ENCODE data around the gene COX7A1. TPM values are rescaled to one million over a fixed set of nuclear protein-coding genes. Genes with fewer than 3 reads are reported as not detected.

COX7A1 gene
- not detected in 2 replicates for total RNA-seq (2013; cell fraction: nucleolus; rRNA removed)
- total RNA-seq (2014; rRNA removed) (not detected in 2 replicates), total RNA-seq (2014; rRNA removed; fragmentation: Illumina TruSeq; extraction: Trizol) (not detected in 2 replicates), total RNA-seq (2021) (not detected in 2 replicates), polyA plus RNA-seq (2011; rRNA removed) (not detected in 2 replicates), polyA plus RNA-seq (2014; fragmentation: Illumina TruSeq; extraction: Trizol) (not detected in 2 replicates), polyA plus RNA-seq (2014; fragmentation: Nextera tagmentation; extraction: Ambion mirVana) (not detected), polyA plus RNA-seq (2014; rRNA removed) (not detected in 2 replicates), polyA plus RNA-seq (2016; fragmentation: Nextera tagmentation; extraction: Ambion mirVana) (not detected), polyA minus RNA-seq (2011; rRNA and poly(A)+ RNA removed) (not detected in 2 replicates), Bru-seq, nascent RNA (not detected), BruChase-seq, experiment 1, labeled RNA remaining after a 6-hour chase (not detected), BruChase-seq, experiment 2, labeled RNA remaining after a 2-hour chase (not detected)
- not detected for polyA plus RNA-seq (2011; ENCODE audit: low read depth)
- polyA plus RNA-seq (2011; cell fraction: cytosol; rRNA removed), result not detected in 2 replicates
- not detected in 2 replicates for polyA plus RNA-seq (2011; cell fraction: nucleus; rRNA removed)
- polyA plus RNA-seq (2012), result not detected in 2 replicates
- polyA minus RNA-seq (2011; cell fraction: cytosol; rRNA and poly(A)+ RNA removed), result not detected in 2 replicates
- not detected in 2 replicates for polyA minus RNA-seq (2011; cell fraction: nucleus; rRNA and poly(A)+ RNA removed)
- long read RNA-seq, experiment 1, result 0 reads
- long read RNA-seq, experiment 2, result 0 reads

- POLR2A ChIA-PET, result interaction anchor here (0.6 kb wide), 1 partner anchor 638 kb away, joined by 3 read pairs; no protein-coding TSS in a partner anchor
- Histone ChIP-seq H3K27me3 (replicated peaks in 1 of 2; ENCODE audit: control insufficient read depth in 2 of 2, insufficient read depth in 2 of 2, low read length in 1 of 2) (no peaks in the 10 kb centered on the region), H3K4me1 (ENCODE audit: control insufficient read depth, insufficient read depth, low read length) (no peaks in the 10 kb centered on the region), H3K9ac (ENCODE audit: control insufficient read depth, insufficient read depth, low read length) (no peak within 1 kb of the TSS), H3K27ac (ENCODE audit: control insufficient read depth, insufficient read depth) (no peak within 1 kb of the TSS), H3K4me2 (ENCODE audit: control insufficient read depth, insufficient read depth) (no peak within 1 kb of the TSS), H3K9me3 (replicated peaks; ENCODE audit: control insufficient read depth, insufficient read depth, low read length) (no peaks in the 10 kb centered on the region), H2AFZ (ENCODE audit: control insufficient read depth, low read depth, low read length) (no peak within 1 kb of the TSS), H4K20me1 (ENCODE audit: control insufficient read depth, insufficient read depth) (no peaks in the 10 kb centered on the region), H3K4me3 (no peak within 1 kb of the TSS), H3K36me3 (ENCODE audit: control insufficient read depth in 2 of 2, insufficient read depth in 2 of 2, low read length in 1 of 2) (peaks cover 0 to 12% of the 10 kb centered on the region in 2 experiments; a peak in 3 of 4 replicates), H3K79me2 (ENCODE audit: control insufficient read depth, insufficient read depth, low read length) (no peaks in the 10 kb centered on the region)
- ATAC-seq (no peak), DNase-seq (ENCODE audit: low read depth, low spot score) (no peak), FAIRE-seq (no peak)
- SMC1A ChIA-PET (ENCODE audit: uncharacterized antibody, unreplicated experiment), result interaction anchor here (1.0 to 1.4 kb wide), 2 partner anchors 8 to 21 kb away, joined by 3 read pairs; no protein-coding TSS in a partner anchor
- in situ Hi-C loops (cut with MboI), result no loop called here
- RAD21 ChIA-PET (ENCODE audit: unreplicated experiment), result no interaction called here
- BruUV-seq (replicated peaks), result no TSS peak
- peak; percentile 30; the same call in 1 of the 2 replicates for TF ChIP-seq POLR2A (IDR thresholded peaks at IDR 0.05; ENCODE audit: low read depth, low read length)
- TF ChIP-seq RELA (IDR thresholded peaks at IDR 0.05; ENCODE audit: borderline replicate concordance, partially characterized antibody), result no peak
- intact Hi-C loops (cut with micrococcal nuclease; ENCODE audit: unreplicated experiment), result no loop called here
- CTCF ChIA-PET, result interaction anchor here (0.6 to 1.0 kb wide), 4 partner anchors 14 to 354 kb away, joined by 3 to 5 read pairs (median 3); no protein-coding TSS in a partner anchor
- WGBS (ENCODE audit: insufficient coverage, insufficient replicate concordance, low lambda C conversion rate, missing lambda C conversion rate), result 95% methylated on average over 37 of the region's 40 CpGs
Measured at GRCh38 chr19:36152352-36153091, at the start of gene COX7A1. Gene COX7A1, minus strand, starts transcription at chr19:36152447. Its CDS starts 40 bp downstream, at chr19:36152407.

GRCh38 chr19:36201684-36202083 lies 49.4 kb upstream of the COX7A1 start:
- no TSS peak for BruUV-seq (replicated peaks)
- POLR2A ChIA-PET, result no interaction called here
- no peak overlapping the region for H2AFZ ChIP-seq (ENCODE audit: control insufficient read depth, low read depth, low read length)
- TF ChIP-seq ZBTB4 (CRISPR knock-in tag; IDR thresholded peaks at IDR 0.05), result no peak
- no peak for TF ChIP-seq BRCA1 (IDR thresholded peaks at IDR 0.05; ENCODE audit: low read depth, low read length)
- TF ChIP-seq ATF7 (IDR thresholded peaks at IDR 0.05; ENCODE audit: low read depth), result no peak
- TF ChIP-seq ZNF217 (IDR thresholded peaks at IDR 0.05), result no peak
- no peak for TF ChIP-seq GATAD2B (conservative IDR thresholded peaks at IDR 0.05; ENCODE audit: low read depth)
- TF ChIP-seq ELK1 (IDR thresholded peaks at IDR 0.05; ENCODE audit: low read depth, low read length), result no peak
- no peak for TF ChIP-seq IKZF1 (conservative IDR thresholded peaks at IDR 0.05)
- no peak for TF ChIP-seq SP1 (IDR thresholded peaks at IDR 0.05; ENCODE audit: low read depth, low read length)

More at GRCh38 chr19:36201684-36202083, 49.4 kb upstream of the COX7A1 start:
- in situ Hi-C loops (cut with MboI), result no loop called here
- no peaks in the 10 kb centered on the region for H3K27me3 ChIP-seq (replicated peaks in 1 of 2; ENCODE audit: control insufficient read depth in 2 of 2, insufficient read depth in 2 of 2, low read length in 1 of 2)
- intact Hi-C loops (cut with micrococcal nuclease; ENCODE audit: unreplicated experiment), result no loop called here
- RAD21 ChIA-PET (ENCODE audit: unreplicated experiment), result no interaction called here
- H3K4me3 ChIP-seq, result no peak overlapping the region
- no peak overlapping the region for H3K27ac ChIP-seq (ENCODE audit: control insufficient read depth, insufficient read depth)
- peaks cover 3% of the 10 kb centered on the region; the same call in 1 of the 2 replicates for H3K4me1 ChIP-seq (ENCODE audit: control insufficient read depth, insufficient read depth, low read length)
- CTCF ChIA-PET, result no interaction called here
- H3K9ac ChIP-seq (ENCODE audit: control insufficient read depth, insufficient read depth, low read length), result no peak overlapping the region
- SMC1A ChIA-PET (ENCODE audit: uncharacterized antibody, unreplicated experiment), result interaction anchor here (0.6 kb wide), 1 partner anchor 15 kb away, joined by 3 read pairs; no protein-coding TSS in a partner anchor
- H3K9me3 ChIP-seq (replicated peaks; ENCODE audit: control insufficient read depth, insufficient read depth, low read length), result no peaks in the 10 kb centered on the region
- no peak overlapping the region for H3K4me2 ChIP-seq (ENCODE audit: control insufficient read depth, insufficient read depth)
- H3K79me2 ChIP-seq (ENCODE audit: control insufficient read depth, insufficient read depth, low read length), result no peaks in the 10 kb centered on the region
- H4K20me1 ChIP-seq (ENCODE audit: control insufficient read depth, insufficient read depth), result no peaks in the 10 kb centered on the region
- DNase-seq (ENCODE audit: low read depth, low spot score) (no peak), FAIRE-seq (no peak), ATAC-seq (no peak)
- no peaks in the 10 kb centered on the region for H3K36me3 ChIP-seq (ENCODE audit: control insufficient read depth in 2 of 2, insufficient read depth in 2 of 2, low read length in 1 of 2)
- WGBS (ENCODE audit: insufficient coverage, insufficient replicate concordance, low lambda C conversion rate, missing lambda C conversion rate), result over 99% methylated on average over 6 of the region's 6 CpGs

Data from GM12878 (cell line).